Hepatocyte (in vitro differentiated cells): ENCODE measurements around the gene PCDHGC3.

Experiments used
- CTCF ChIP-seq: fragments of 200-600 bp; sonication (generic); IDR thresholded peaks from 2 replicates; pipeline ENCODE4 v1.5.1; 2016; ENCODE audit warnings: antibody characterized with exemption, mild to moderate bottlenecking; ENCODE audit not compliant: poor library complexity
- EZH2 ChIP-seq: fragments of 200-600 bp; sonication (generic); IDR thresholded peaks from 2 replicates; pipeline ENCODE4 v1.6.1; 2016; ENCODE audit warnings: antibody characterized with exemption, mild to moderate bottlenecking, borderline replicate concordance

GRCh38 chr5:141496038-141496437 is 20.3 kb downstream of the PCDHGC3 start:
- TF ChIP-seq CTCF: no peak
- TF ChIP-seq EZH2: no peak
